Measurements from ENCODE around the gene CASP10.

Gene CASP10

GRCh38 chr2:201200345-201200744 is 17.4 kb downstream of the CASP10 start:
- no peak for DNase-seq

DNA sequence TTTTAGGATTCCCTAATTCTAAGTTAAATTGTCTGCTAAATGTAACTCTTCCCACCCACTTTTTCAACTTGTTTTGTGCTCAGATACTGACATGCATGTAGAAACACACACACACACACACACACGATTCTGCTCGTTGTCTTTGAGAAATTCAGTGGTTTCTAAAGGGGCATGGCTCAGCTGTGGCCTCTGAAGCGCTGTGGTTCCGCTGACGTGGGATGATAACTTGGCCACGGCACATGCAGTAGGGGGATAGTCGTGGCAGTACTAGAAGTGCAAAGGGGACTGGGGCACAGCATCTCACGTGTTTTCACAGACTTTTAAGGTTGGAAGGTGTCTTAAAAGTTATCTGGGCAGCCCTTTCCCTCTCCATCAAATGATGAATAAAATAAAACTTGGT is 18.4 kb downstream of the CASP10 start:
- no peak for DNase-seq

GRCh38 chr2:201203916-201204654 is 21.1 kb downstream of the CASP10 start:
- DNase-seq = no peak

DNA sequence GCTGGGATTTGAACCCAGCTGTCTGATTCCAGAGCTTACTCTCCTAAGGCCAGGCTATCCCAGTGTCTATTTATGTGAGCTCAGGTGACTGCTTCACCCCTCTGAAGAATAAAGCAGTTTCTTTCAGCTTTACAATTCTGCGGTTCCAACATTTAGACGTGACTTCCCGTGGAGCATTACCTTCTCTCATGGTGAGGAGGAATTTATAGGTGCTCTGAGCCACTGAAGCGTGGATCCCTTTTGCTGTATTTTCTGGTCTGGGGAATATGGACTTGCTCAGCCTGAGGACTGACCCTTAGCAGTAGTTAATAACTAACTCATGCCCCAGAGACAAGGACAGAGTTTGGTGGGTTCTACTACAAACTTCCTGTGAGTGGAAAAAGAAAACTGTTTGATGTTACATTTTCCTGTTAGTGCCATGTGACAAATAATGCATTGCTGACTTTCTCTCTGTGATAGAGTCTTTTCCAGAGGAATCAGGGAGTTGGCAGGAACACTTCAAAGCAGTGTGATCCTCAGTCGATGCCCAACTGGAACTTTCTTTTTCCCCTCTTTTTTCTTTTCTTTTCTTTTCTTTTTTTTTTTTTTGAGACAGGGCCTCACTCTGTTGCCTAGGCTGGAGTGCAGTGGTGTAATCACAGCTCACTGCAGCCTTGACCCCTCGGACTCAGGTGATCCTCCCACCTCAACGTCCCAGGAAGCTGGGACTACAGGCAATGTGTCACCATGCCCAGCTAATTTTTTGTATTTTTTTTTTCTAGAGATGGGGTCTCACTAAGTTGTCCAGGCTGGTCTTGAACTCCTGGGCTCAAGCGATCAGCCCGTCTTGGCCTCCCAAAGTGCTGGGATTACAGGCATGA is 21.9 kb downstream of the CASP10 start:
- no peak for DNase-seq

- DNase-seq = no peak
Measured at GRCh38 chr2:201205515-201205849, 22.5 kb downstream of the CASP10 start.

GRCh38 chr2:201208563-201209252 is 25.8 kb downstream of the CASP10 start:
- peak in 1 of 2 donors; percentile 61 for DNase-seq

DNA sequence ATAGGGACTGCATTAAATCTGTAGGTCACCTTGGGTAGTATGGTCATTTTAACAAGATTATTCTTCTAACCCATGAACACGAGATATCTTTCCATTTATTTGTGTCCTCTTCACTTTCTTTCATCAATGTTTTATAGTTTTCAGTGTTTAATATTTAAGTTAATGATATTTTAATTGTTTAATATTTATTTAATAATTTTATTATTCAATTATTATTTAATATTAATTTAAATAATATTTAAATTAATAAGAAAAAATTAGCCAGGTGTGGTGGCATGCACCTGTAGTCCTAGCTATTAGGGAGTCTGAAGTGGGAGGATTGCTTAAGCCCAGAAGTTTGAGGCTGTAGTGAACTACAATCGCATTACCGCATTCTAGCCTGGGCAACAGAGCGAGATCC is 33.0 kb downstream of the CASP10 start:
- no peak for DNase-seq

DNA sequence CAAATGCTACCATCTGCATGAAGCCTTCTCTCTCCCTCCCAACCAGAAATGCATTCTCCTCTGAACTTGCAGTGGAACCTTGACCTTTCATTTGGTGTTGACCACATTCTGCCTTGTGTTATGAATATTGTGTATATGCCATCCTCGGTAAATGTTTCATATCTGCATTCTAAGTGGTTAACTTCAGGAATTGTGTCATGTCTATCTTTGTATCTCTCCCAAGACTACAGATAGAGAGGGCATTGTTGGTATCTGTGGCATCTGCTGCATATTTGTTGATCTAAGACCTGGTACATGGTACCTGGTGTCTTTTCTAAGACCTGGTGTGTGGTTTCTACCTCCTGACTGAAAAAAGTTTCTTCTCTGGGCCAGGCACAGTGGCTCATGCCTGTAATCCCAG is 34.0 kb downstream of the CASP10 start:
- no peak for DNase-seq

DNA sequence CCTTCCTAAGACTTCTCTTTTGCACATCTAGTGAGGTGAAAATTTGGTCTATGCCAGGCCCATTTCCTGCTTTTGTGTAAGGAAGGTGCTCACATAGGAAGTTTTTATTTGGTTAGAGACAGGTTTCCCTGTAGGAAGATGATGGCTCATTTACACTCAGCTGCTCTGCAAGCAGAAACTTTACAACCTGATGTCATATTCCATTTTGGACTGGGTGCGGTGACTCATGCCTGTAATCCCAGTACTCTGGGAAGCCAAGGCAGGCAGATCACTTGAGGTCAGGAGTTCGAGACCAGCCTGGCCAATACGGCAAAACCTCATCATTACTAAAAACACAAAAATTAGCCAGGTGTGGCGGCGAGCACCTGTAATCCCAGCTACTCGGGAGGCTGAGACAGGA is 35.8 kb downstream of the CASP10 start:
- no peak for DNase-seq

GRCh38 chr2:201219328-201220096 is 36.6 kb downstream of the CASP10 start:
- no peak for DNase-seq

- DNase-seq = peak; percentile 67 to 70
Measured at GRCh38 chr2:201220102-201220570, 37.2 kb downstream of the CASP10 start.

DNA sequence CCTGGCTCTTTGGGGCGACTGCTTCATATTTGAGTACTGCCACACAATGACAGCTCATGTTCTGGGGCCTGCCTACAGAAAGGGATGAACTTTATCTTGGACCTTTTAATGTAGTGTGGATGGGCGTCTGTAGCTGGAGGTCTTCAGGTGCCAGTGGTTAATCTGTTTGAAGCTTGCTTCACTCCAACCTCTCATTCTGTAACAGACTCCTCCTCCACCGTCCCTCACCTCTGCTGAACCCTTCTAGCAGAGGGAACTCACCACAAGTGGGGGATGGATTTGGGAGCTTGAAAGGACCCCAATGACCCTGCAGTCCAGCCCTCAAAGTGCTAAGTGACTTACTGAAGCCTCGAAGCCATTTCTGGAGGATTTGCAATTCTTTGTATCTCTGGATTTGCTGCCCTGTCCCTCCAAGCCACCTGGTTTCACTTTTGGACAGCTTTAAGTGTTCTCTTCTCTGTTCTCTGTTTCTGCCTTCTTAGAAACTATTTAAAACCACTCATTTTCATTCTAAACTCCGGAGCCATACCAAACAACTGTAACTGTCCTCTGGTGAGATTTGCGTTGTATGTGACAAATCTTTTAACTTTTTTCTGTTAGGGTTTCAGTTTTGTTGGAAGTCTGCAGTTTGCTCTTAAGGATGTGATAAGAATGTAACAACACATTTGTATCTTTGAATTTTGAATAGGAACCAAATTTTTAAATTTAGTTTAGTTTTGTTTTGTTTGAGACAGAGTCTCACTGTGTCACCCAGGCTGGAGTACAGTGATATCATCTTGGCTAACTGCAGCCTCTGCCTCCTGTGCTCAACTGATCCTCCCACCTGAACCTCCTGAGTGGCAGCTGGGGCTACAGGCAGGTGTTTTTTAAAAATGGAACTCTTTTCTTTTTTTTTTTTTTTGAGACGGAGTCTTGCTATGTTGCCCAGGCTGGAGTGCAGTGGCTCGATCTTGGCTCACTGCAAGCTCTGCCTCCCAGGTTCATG is 40.4 kb downstream of the CASP10 start:
- DNase-seq = no peak

DNA sequence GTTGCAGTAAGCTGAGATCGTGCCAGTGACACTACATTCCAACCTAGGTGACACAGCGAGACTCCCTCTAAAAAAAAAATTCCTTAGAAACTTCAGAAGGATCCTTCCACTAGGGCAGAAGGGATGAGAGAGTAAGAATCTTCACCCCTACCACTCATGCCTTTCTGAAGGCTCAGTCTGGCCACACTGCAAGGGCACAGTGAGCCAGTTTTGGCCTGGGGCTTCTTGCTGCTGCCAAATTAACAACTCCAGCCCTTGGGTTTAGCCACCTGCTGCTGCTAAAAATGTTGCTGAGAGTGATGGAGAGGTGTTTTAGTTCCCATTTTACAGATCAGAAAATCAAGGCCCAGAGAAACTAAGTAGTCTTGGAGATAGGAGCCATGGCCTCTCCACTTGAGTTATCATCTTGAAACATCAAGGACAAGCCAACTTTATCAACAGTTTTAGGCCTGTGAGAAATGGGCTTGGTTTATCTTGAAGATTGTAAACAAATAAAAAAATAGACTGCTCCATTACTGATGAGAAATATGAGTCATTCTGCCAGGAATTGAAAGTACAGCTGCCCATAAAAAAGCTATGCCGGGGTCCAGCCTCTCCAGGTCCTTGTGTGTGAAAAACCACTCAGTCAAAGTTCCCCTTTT is 45.5 kb downstream of the CASP10 start:
- peak in 1 of 2 donors; percentile 45 for DNase-seq

DNA sequence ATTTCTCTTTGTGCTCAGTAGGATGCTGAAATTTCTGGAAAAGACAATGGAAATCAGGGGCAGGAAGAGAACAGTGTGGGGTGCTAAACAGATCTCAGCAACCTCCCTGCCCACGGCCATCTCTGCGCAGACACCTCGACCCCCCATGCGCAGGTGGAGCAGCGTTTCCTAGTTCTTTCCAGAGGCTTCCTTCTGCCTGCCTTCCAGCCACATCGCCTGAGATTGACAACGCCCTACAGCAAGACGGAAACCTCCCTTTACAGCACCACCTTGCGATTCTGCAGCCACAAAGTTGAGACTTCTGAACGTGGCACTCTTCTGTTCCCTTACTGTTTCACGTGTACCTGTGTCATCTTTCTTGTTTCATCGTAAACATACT is 46.0 kb downstream of the CASP10 start:
- peak in 1 of 2 donors; percentile 27 for DNase-seq

DNA sequence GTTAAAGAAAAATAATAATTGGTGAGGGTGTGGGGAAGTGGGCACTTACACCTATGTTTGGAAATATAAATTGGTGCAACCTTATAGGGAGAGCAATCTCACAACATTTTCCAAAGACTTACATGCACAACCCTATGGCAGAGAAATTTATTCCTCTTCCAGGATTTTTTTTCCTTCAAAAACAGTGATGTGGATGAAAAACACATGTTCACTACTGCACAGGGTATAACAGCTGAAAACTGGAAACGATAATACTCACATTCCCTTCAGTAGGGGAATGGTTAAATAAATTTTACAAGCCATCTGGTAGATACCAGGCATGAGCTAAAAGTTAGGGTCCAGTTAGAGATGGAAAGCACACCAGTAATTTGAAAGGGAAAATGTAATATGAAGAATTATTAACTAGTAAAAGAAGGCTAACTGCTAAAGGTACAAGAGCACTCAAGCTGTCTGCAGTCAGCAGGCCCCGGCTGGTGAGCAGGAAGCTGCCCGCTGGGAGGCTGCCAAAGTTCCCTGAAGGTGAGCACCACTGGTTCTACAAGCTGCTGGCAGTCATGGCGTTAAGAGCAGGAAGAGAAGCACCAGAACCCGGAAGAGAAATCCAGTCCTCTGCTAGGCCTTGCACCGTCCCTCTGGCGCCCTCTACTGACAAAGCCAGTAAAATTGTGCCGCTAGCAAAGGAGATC is 49.0 kb downstream of the CASP10 start:
- DNase-seq = peak; percentile 92 to 94

GRCh38 chr2:201232467-201232815 is 49.5 kb downstream of the CASP10 start:
- DNase-seq = no peak

- peak; percentile 85 to 91 for DNase-seq
Measured at GRCh38 chr2:201233192-201233811, 50.4 kb downstream of the CASP10 start.

DNA sequence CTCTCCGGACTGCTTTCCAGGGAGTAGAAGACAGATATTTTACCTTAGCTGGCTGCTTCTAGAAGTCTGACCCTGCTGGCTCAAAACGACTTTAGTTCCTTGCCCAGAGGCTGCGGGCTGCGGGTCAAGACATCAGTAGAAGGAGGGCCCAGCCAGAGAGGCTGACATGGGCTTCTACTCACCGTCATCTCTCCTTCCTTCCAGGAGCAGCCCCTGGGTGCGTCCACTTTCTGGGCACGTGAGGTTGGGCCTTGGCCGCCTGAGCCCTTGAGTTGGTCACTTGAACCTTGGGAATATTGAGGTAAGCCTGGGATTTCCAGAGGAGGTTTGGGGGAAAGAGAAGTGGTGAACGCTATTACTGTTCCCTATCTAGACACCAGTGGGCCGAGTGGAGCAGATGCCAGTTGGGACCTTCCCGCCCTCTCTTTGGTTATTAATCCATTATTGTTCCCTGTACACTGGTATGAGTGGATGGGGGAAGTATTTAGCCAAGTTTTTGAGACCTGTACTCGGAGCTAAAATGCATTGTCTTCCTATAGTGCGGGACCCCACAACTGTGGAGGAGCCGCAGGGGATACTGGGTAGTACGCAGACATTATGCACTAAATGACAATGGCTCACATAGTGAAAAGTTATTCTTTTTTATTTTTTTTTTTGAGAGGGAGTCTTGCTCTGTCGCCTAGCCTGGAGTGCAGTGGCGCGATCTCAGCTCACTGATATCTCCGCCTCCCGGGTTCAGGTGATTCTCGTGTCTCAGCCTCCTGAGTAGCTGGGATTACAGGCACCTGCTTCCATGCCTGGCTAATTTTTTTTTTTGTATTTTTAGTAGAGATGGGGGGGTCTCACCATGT is 51.1 kb downstream of the CASP10 start:
- peak in 1 of 2 donors; percentile 33 for DNase-seq

GRCh38 chr2:201234663-201235135 is 51.8 kb downstream of the CASP10 start:
- no peak for DNase-seq

All from CD4-positive, alpha-beta T cell treated with Interferon alpha-2 for 1 hour (primary cell).